Gastroesophageal sphincter (tissue), 4 donors: ENCODE results near the gene EIF3J. TPM values are rescaled to one million over a fixed set of nuclear protein-coding genes. Genes with fewer than 3 reads are reported as not detected.

Experiments
- ATAC-seq: fragments of 150-250 bp; one replicate; pipeline ENCODE4 v1.9.1; 2016; ENCODE audit warnings: mild to moderate bottlenecking, moderate library complexity
- H3K27ac ChIP-seq, 4 donors: fragments of 200-600 bp; sonication (generic) in 3 of 4; 1 replicate in 3 of 4; 2 replicates in 1 of 4; pipeline ENCODE4 v1.5.1; 2016 to 2019
- H3K27me3 ChIP-seq: fragments of 200-600 bp; sonication (generic); one replicate; pipeline ENCODE4 v1.5.1; 2019
- H3K36me3 ChIP-seq, 2 donors: fragments of 200-600 bp; sonication (generic); one replicate each; pipeline ENCODE4 v1.5.1; 2019; ENCODE audit warnings: control low read depth in 1 of 2
- H3K4me1 ChIP-seq, 3 donors: fragments of 200-600 bp; sonication (generic); 1 replicate in 2 of 3; 2 replicates in 1 of 3; pipeline ENCODE4 v1.5.1; 2016 to 2019; ENCODE audit warnings: control low read depth in 2 of 3
- H3K4me3 ChIP-seq, 2 donors: fragments of 200-600 bp; sonication (generic); one replicate each; pipeline ENCODE4 v1.5.1; 2019; ENCODE audit warnings: mild to moderate bottlenecking in 1 of 2, moderate library complexity in 1 of 2
- H3K9me3 ChIP-seq, 3 donors: fragments of 200-600 bp; sonication (generic); one replicate each; pipeline ENCODE4 v1.5.1; 2017 to 2019; ENCODE audit warnings: control low read depth in 2 of 3
- CTCF ChIP-seq, 4 experiments: fragments of 200-600 bp in 2 of 4; fragments of 450-650 bp in 2 of 4; sonication (generic) in 1 of 4; IDR thresholded peaks; one replicate each; pipeline ENCODE4 v1.5.1; 2017 to 2019; ENCODE audit warnings: antibody characterized with exemption in 4 of 4, mild to moderate bottlenecking in 2 of 4, moderate library complexity in 2 of 4
- EP300 ChIP-seq: sonication (generic); formaldehyde crosslinking; IDR thresholded peaks from one replicate; pipeline ENCODE4 v1.6.1; 2017; ENCODE audit warnings: antibody characterized with exemption, mild to moderate bottlenecking
- POLR2A ChIP-seq, 2 donors: fragments of 450-650 bp; IDR thresholded peaks; one replicate each; pipeline ENCODE4 v1.6.1; 2017; ENCODE audit warnings: antibody characterized with exemption in 2 of 2, mild to moderate bottlenecking in 2 of 2, moderate library complexity in 1 of 2
- POLR2AphosphoS5 ChIP-seq: sonication (generic); formaldehyde crosslinking; IDR thresholded peaks from one replicate; pipeline ENCODE4 v1.6.1; 2017; ENCODE audit warnings: antibody characterized with exemption
- WGBS, 2 donors: methylation state at CpG; one replicate each; pipeline ENCODE4 v1.1.5; 2018; ENCODE audit warnings: low coverage in 1 of 2; 5-methylcytosine and 5-hydroxymethylcytosine counted together
- total RNA-seq, 4 donors: library from RNA; depleted of rRNA; stranded (reverse); fragments of >200 nt; gene quantifications; one replicate each; pipeline ENCODE4 v1.1.0, GENCODE V29; 2016

EIF3J gene
- total RNA-seq, 4 donors from 2014 or later: 57.0 to 60.6 (median 57.0) TPM

GRCh38 chr15:44598066-44598465 lies 61.1 kb downstream of the EIF3J start:
- Histone ChIP-seq H3K4me3 (no peak overlapping the region), H3K27me3 (no peaks in the 10 kb centered on the region), H3K27ac (no peak overlapping the region), H3K36me3 (peaks cover 0 to 100% of the 10 kb centered on the region in 2 donors), H3K9me3 (no peaks in the 10 kb centered on the region), H3K4me1 (no peaks in the 10 kb centered on the region)
- TF ChIP-seq CTCF (IDR thresholded peaks at IDR 0.05) (no peak), EP300 (no peak)
- no peak for ATAC-seq
- WGBS, 2 donors: 90 to 92% methylated on average over 1 of the region's 1 CpG

GRCh38 chr15:44598892-44599291 lies 61.9 kb downstream of the EIF3J start:
- Histone ChIP-seq H3K4me1 (no peaks in the 10 kb centered on the region), H3K9me3 (no peaks in the 10 kb centered on the region), H3K27ac (no peak overlapping the region), H3K4me3 (no peak overlapping the region), H3K27me3 (no peaks in the 10 kb centered on the region), H3K36me3 (peaks cover 0 to 100% of the 10 kb centered on the region in 2 donors)
- ATAC-seq: no peak
- WGBS, 2 donors: 58 to 80% methylated on average over 3 to 5 of the region's 5 CpGs
- no peak for TF ChIP-seq CTCF (IDR thresholded peaks at IDR 0.05)
- no peak for TF ChIP-seq POLR2A (IDR thresholded peaks at IDR 0.05)
- no peak for TF ChIP-seq EP300
- TF ChIP-seq POLR2AphosphoS5: no peak

- Histone ChIP-seq H3K27me3 (no peaks in the 10 kb centered on the region), H3K36me3 (peaks cover 2 to 100% of the 10 kb centered on the region in 2 donors), H3K27ac (no peak overlapping the region), H3K9me3 (no peaks in the 10 kb centered on the region), H3K4me1 (no peaks in the 10 kb centered on the region), H3K4me3 (no peak overlapping the region)
- TF ChIP-seq POLR2A (IDR thresholded peaks at IDR 0.05) (no peak), POLR2AphosphoS5 (no peak), EP300 (no peak), CTCF (IDR thresholded peaks at IDR 0.05) (no peak)
- 92 to 100% methylated on average over 1 to 2 of the region's 2 CpGs for WGBS, 2 donors
- ATAC-seq: no peak
Measured at GRCh38 chr15:44603126-44603525, 66.2 kb downstream of the EIF3J start.

- Histone ChIP-seq H3K36me3 (peaks cover 4 to 95% of the 10 kb centered on the region in 2 donors), H3K27ac (no peak overlapping the region), H3K4me1 (no peaks in the 10 kb centered on the region), H3K9me3 (no peaks in the 10 kb centered on the region), H3K4me3 (no peak overlapping the region), H3K27me3 (no peaks in the 10 kb centered on the region)
- 92 to 100% methylated on average over 1 of the region's 1 CpG for WGBS, 2 donors
- TF ChIP-seq CTCF (IDR thresholded peaks at IDR 0.05) (no peak), POLR2A (IDR thresholded peaks at IDR 0.05) (no peak), POLR2AphosphoS5 (no peak), EP300 (no peak)
- no peak for ATAC-seq
Measured at GRCh38 chr15:44606740-44607139, 69.8 kb downstream of the EIF3J start.

Other genes starting within 250 kb of the EIF3J start
- 100 to 1,000 TPM in 1 of 4 donors, 10 to 100 TPM in 3; 77.5 to 125 (median 81.7) TPM for gene GOLM2, start 248.4 kb upstream of the EIF3J start, total RNA-seq
- 10 to 100 TPM; 31.6 to 74.7 (median 46.9) TPM for gene CTDSPL2, start 109.5 kb upstream of the EIF3J start, total RNA-seq
- 10 to 100 TPM; 45.2 to 82.8 (median 55.5) TPM for gene SPG11, start 126.5 kb downstream of the EIF3J start, total RNA-seq
- gene PATL2, start 174.2 kb downstream of the EIF3J start, total RNA-seq: 1 to 10 TPM in 2 of 4 donors, under 1 TPM in 1, not detected in 1; 0.81 to 1.2 (median 1.1) TPM
- 1,000 to 10,000 TPM; 1,151 to 3,314 (median 1,975) TPM for gene B2M, start 174.4 kb downstream of the EIF3J start, total RNA-seq
- gene TRIM69, start 199.4 kb downstream of the EIF3J start, total RNA-seq: 10 to 100 TPM; 22.9 to 31.1 (median 24.3) TPM